Keratinocyte (primary cell): ENCODE data around the gene PYGO1. TPM values are rescaled to one million over a fixed set of nuclear protein-coding genes. Genes with fewer than 3 reads are reported as not detected.
A peak's percentile ranks its signal among the peaks of the same experiment; 100 is the strongest.
"Not testable (repeated sequence)": the region's sequence is repeated elsewhere in the genome, so short reads cannot be mapped to it uniquely, and the experiment has no call there.

Experiments used
- DNase-seq: peaks from one replicate; pipeline ENCODE4 v3.0.0-alpha.2; 2011; ENCODE audit warnings: low read depth, missing footprints, low spot score
- FAIRE-seq: peaks from 2 replicates; lab custom pipeline; 2011; peaks lifted over from hg19 to GRCh38; lab: Jason Lieb, UNC
- H2AFZ ChIP-seq: 2 replicates; pipeline ENCODE4 v1.6.0; 2012; ENCODE audit warnings: low read length, control low read depth, inconsistent platforms; ENCODE audit not compliant: control insufficient read depth
- H3K27ac ChIP-seq: 2 replicates; pipeline ENCODE4 v1.5.1; 2011; ENCODE audit warnings: low read length; ENCODE audit not compliant: control insufficient read depth, insufficient read depth
- H3K27me3 ChIP-seq: 3 replicates; pipeline ENCODE4 v1.6.0; 2011; ENCODE audit warnings: low read length; ENCODE audit not compliant: control insufficient read depth, insufficient read depth; ENCODE audit errors: extremely low read depth
- H3K36me3 ChIP-seq, 2 experiments: 2 replicates in 1 of 2; 3 replicates in 1 of 2; pipeline ENCODE4 v1.5.1; 2011; ENCODE audit warnings: low read length in 2 of 2, mild to moderate bottlenecking in 1 of 2; ENCODE audit not compliant: control insufficient read depth in 2 of 2, insufficient read depth in 2 of 2; ENCODE audit errors: extremely low read depth in 1 of 2
- H3K4me1 ChIP-seq: 3 replicates; pipeline ENCODE4 v1.5.1; 2011; ENCODE audit warnings: low read length; ENCODE audit not compliant: control insufficient read depth, insufficient read depth; ENCODE audit errors: extremely low read depth
- H3K4me2 ChIP-seq: 3 replicates; pipeline ENCODE4 v1.6.0; 2011; ENCODE audit warnings: low read depth, low read length; ENCODE audit not compliant: control insufficient read depth, insufficient read depth; ENCODE audit errors: extremely low read depth
- H3K4me3 ChIP-seq, 3 experiments: fragments of 200-600 bp in 1 of 3; sonication (generic) in 1 of 3; 2 replicates in 2 of 3; 3 replicates in 1 of 3; pipeline ENCODE4 v1.5.1; 2011 to 2016; ENCODE audit warnings: low read length in 3 of 3, mild to moderate bottlenecking in 3 of 3, control low read depth in 2 of 3, inconsistent platforms in 1 of 3, low read depth in 1 of 3, mixed read lengths in 1 of 3, mixed run types in 1 of 3, moderate library complexity in 1 of 3; ENCODE audit not compliant: control insufficient read depth in 2 of 3, insufficient read depth in 2 of 3; ENCODE audit errors: extremely low read depth in 1 of 3
- H3K79me2 ChIP-seq: 2 replicates; pipeline ENCODE4 v1.6.0; 2012; ENCODE audit warnings: low read length; ENCODE audit not compliant: control insufficient read depth, insufficient read depth
- H3K9ac ChIP-seq: 3 replicates; pipeline ENCODE4 v1.6.0; 2011; ENCODE audit warnings: low read length; ENCODE audit not compliant: control insufficient read depth, insufficient read depth; ENCODE audit errors: extremely low read depth
- H3K9me1 ChIP-seq: 3 replicates; pipeline ENCODE4 v1.6.0; 2011; ENCODE audit warnings: low read length; ENCODE audit not compliant: control insufficient read depth, insufficient read depth; ENCODE audit errors: extremely low read depth
- H3K9me3 ChIP-seq: 2 replicates; pipeline ENCODE4 v1.5.1; 2012; ENCODE audit warnings: low read depth, low read length; ENCODE audit not compliant: control insufficient read depth
- H4K20me1 ChIP-seq: 3 replicates; pipeline ENCODE4 v1.6.0; 2011; ENCODE audit warnings: low read length; ENCODE audit not compliant: control insufficient read depth, insufficient read depth; ENCODE audit errors: extremely low read depth
- EZH2 ChIP-seq: IDR thresholded peaks from one replicate; pipeline ENCODE4 v1.6.1; 2012; ENCODE audit warnings: inconsistent platforms, mild to moderate bottlenecking, low read length, moderate library complexity
- dilution Hi-C: fragments of 300-500 bp; cut with MboI; formaldehyde crosslinking; loops from one replicate; pipeline ENCODE4 v1.7.0; 2020; ENCODE audit warnings: low sequenced_read_pairs; ENCODE audit not compliant: extremely low pct_ligation_motif_present
- polyA plus RNA-seq, 5 experiments: library from polyadenylated mRNA; depleted of rRNA in 3 of 5; stranded (reverse) in 3 of 5; stranded (forward) in 1 of 5; unstranded in 1 of 5; fragments of >200 nt; gene quantifications; 1 replicate in 1 of 5; 2 replicates in 3 of 5; 3 replicates in 1 of 5; pipeline versions ENCODE4 v1.2.1 to v1.2.3, GENCODE V29; 2011 to 2012; ENCODE audit warnings: missing spikeins in 2 of 5, low read depth in 1 of 5, low replicate concordance in 1 of 5
- TF ChIP-seq, protein P1 (sequence below), 3 experiments: IDR thresholded peaks in 1 of 3; conservative IDR thresholded peaks in 1 of 3; optimal IDR thresholded peaks in 1 of 3; 2 replicates in 2 of 3; 3 replicates in 1 of 3; pipeline versions ENCODE3 to v1.5.1; 2011; ENCODE audit warnings: low read length in 3 of 3, mild to moderate bottlenecking in 3 of 3, moderate library complexity in 2 of 3, control low read depth in 1 of 3, inconsistent platforms in 1 of 3; ENCODE audit not compliant: insufficient read depth in 2 of 3; ENCODE audit errors: extremely low read depth in 1 of 3

PYGO1 gene
- polyA plus RNA-seq, 1 donor (not counting 4 experiments of a cell fraction or from before 2014, with no cell fraction given): 2.2 TPM

DNA sequence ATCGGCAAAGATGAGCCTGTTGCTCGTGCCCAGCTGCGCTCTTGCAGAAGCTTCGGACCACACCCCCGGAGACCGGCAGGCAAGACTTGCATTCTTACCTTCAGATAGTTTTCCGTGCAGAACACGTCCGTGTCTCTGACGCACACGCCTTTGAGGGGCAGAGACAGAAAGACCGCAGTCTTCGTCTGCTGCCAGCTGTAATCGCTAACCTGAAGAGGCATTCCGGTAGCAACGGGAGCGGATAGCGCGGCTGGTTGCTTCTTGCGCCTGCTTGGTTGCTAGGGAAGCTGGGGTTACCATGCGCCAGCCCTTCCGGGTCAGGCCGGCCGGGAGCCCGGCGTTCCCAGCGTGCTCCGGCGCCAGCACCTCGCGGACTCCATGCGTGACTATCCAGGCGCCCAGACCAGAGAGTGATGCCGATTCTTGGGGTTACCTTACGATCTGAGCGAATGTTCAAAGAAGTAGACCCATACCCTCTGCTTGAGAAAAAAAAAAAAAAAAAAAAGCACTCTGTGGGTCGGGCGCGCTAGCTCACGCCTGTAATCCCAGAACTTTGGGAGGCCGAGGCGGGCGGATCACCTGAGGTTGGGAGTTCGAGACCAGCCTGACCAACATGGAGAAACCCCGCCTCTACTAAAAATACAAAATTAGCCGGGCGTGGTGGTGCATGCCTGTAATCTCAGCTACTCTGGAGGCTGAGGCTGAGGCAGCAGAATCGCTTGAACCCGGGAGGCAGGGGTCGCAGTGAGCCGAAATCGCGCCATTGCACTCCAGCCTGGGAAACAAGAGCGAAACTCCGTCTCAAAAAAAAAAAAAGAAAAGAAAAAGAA lies 89.8 kb downstream of the PYGO1 start:
- H4K20me1 ChIP-seq, H3K79me2 ChIP-seq, H3K4me1 ChIP-seq, H3K9me3 ChIP-seq, H3K9me1 ChIP-seq, H3K27me3 ChIP-seq, H3K36me3 ChIP-seq, dilution Hi-C loops: not testable (repeated sequence)
- peak overlapping the region; percentile 51 for H3K27ac ChIP-seq
- H3K4me2 ChIP-seq: peak overlapping the region; percentile 89
- H3K4me3 ChIP-seq: peak overlapping the region; percentile 53 to 88 (median 83)
- peak overlapping the region; percentile 98 for H2AFZ ChIP-seq
- peak overlapping the region; percentile 68 for H3K9ac ChIP-seq
- peak; percentile 21 for DNase-seq
- peak; percentile 89 for FAIRE-seq

DNA sequence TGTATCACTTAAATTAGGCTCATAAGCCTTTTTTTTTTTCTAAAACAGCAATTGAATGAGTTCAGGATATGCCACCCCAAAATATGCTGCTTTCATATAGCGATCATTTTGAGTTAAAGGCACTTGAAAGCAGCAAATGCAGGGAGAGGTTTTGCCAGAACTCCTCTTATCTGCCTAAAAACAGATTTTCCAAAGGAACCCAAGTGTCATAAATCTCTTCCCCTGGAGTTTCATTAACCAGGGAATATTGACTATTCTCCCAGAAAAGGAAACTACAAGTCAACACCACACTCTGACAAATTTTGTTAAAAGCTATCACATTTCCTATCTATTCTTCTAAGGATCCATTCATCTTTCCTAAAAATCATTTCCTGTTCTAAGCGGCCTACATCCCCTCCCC lies 91.4 kb downstream of the PYGO1 start:
- no peak overlapping the region for H2AFZ ChIP-seq
- dilution Hi-C loops: no loop called here
- no peak overlapping the region for H3K27ac ChIP-seq
- no peaks in the 10 kb centered on the region for H3K27me3 ChIP-seq
- H3K9me1 ChIP-seq: no peaks in the 10 kb centered on the region
- no peaks in the 10 kb centered on the region for H3K9me3 ChIP-seq
- no peaks in the 10 kb centered on the region for H3K79me2 ChIP-seq
- FAIRE-seq: no peak
- TF ChIP-seq EZH2: no peak
- TF ChIP-seq, protein P1, sequence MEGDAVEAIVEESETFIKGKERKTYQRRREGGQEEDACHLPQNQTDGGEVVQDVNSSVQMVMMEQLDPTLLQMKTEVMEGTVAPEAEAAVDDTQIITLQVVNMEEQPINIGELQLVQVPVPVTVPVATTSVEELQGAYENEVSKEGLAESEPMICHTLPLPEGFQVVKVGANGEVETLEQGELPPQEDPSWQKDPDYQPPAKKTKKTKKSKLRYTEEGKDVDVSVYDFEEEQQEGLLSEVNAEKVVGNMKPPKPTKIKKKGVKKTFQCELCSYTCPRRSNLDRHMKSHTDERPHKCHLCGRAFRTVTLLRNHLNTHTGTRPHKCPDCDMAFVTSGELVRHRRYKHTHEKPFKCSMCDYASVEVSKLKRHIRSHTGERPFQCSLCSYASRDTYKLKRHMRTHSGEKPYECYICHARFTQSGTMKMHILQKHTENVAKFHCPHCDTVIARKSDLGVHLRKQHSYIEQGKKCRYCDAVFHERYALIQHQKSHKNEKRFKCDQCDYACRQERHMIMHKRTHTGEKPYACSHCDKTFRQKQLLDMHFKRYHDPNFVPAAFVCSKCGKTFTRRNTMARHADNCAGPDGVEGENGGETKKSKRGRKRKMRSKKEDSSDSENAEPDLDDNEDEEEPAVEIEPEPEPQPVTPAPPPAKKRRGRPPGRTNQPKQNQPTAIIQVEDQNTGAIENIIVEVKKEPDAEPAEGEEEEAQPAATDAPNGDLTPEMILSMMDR (optimal IDR thresholded peaks at IDR 0.05 in 1 of 3, IDR thresholded peaks at IDR 0.05 in 1 of 3, conservative IDR thresholded peaks at IDR 0.05 in 1 of 3; ENCODE audit: extremely low read depth in 1 of 3, insufficient read depth in 2 of 3, low read length in 3 of 3): no peak
- H3K4me2 ChIP-seq: no peak overlapping the region
- no peaks in the 10 kb centered on the region for H3K36me3 ChIP-seq
- no peak overlapping the region for H3K9ac ChIP-seq
- DNase-seq: no peak
- no peak overlapping the region for H3K4me3 ChIP-seq
- H4K20me1 ChIP-seq: no peaks in the 10 kb centered on the region
- no peaks in the 10 kb centered on the region for H3K4me1 ChIP-seq
